ENCODE results near the gene FKBP9. TPM values are rescaled to one million over a fixed set of nuclear protein-coding genes. Genes with fewer than 3 reads are reported as not detected.

FKBP9 gene
- total RNA-seq, 2 donors from 2014 or later: 73.2 to 115 TPM

GRCh38 chr7:33024189-33024757 is 67.0 kb downstream of the FKBP9 start:
- H3K27ac ChIP-seq: peak overlapping the region; percentile 24
- H3K4me1 ChIP-seq: no peaks in the 10 kb centered on the region
- no peaks in the 10 kb centered on the region for H3K27me3 ChIP-seq
- no peaks in the 10 kb centered on the region for H3K9me3 ChIP-seq
- H3K36me3 ChIP-seq: peaks cover 7% of the 10 kb centered on the region
- no peak for DNase-seq
- intact Hi-C loops (cut with DNase I): no loop called here
- TF ChIP-seq CTCF (IDR thresholded peaks at IDR 0.05): no peak
- no peak overlapping the region for H3K9ac ChIP-seq (ENCODE audit: low read depth in 2 of 2, low read length in 2 of 2)
- H3K4me3 ChIP-seq: no peak overlapping the region

- no peak for DNase-seq
- H3K27me3 ChIP-seq: no peaks in the 10 kb centered on the region
- H3K9ac ChIP-seq (ENCODE audit: low read depth in 2 of 2, low read length in 2 of 2): no peak overlapping the region
- no peaks in the 10 kb centered on the region for H3K36me3 ChIP-seq
- TF ChIP-seq CTCF (IDR thresholded peaks at IDR 0.05): no peak
- no peak overlapping the region for H3K27ac ChIP-seq
- intact Hi-C loops (cut with DNase I): no loop called here
- no peak overlapping the region for H3K4me3 ChIP-seq
- peaks cover 3% of the 10 kb centered on the region for H3K4me1 ChIP-seq
- H3K9me3 ChIP-seq: no peaks in the 10 kb centered on the region
These were observed 78.5 kb downstream of the FKBP9 start for GRCh38 chr7:33035776-33036175.

GRCh38 chr7:33038639-33039038 is 81.4 kb downstream of the FKBP9 start:
- H3K4me1 ChIP-seq: peaks cover 8% of the 10 kb centered on the region
- H3K4me3 ChIP-seq: peak overlapping the region; percentile 27
- no peak for DNase-seq
- H3K27me3 ChIP-seq: no peaks in the 10 kb centered on the region
- H3K36me3 ChIP-seq: no peaks in the 10 kb centered on the region
- intact Hi-C loops (cut with DNase I): no loop called here
- TF ChIP-seq CTCF (IDR thresholded peaks at IDR 0.05): no peak
- no peaks in the 10 kb centered on the region for H3K9me3 ChIP-seq
- H3K9ac ChIP-seq (ENCODE audit: low read depth in 2 of 2, low read length in 2 of 2): no peak overlapping the region
- H3K27ac ChIP-seq: peak overlapping the region; percentile 71

GRCh38 chr7:33039257-33039902 is 82.1 kb downstream of the FKBP9 start:
- TF ChIP-seq CTCF (IDR thresholded peaks at IDR 0.05): no peak
- DNase-seq: no peak
- peak overlapping the region; percentile 71 for H3K27ac ChIP-seq
- H3K9me3 ChIP-seq: no peaks in the 10 kb centered on the region
- H3K4me1 ChIP-seq: peaks cover 8% of the 10 kb centered on the region
- H3K4me3 ChIP-seq: peak overlapping the region; percentile 27
- intact Hi-C loops (cut with DNase I): no loop called here
- H3K27me3 ChIP-seq: no peaks in the 10 kb centered on the region
- no peaks in the 10 kb centered on the region for H3K36me3 ChIP-seq
- peak overlapping the region in 1 of 2 donors; percentile 71 for H3K9ac ChIP-seq (ENCODE audit: low read depth in 2 of 2, low read length in 2 of 2)

- Histone ChIP-seq H3K4me1 (peaks cover 10% of the 10 kb centered on the region), H3K9me3 (no peaks in the 10 kb centered on the region), H3K36me3 (no peaks in the 10 kb centered on the region), H3K9ac (ENCODE audit: low read depth in 2 of 2, low read length in 2 of 2) (peak overlapping the region in 1 of 2 donors; percentile 71), H3K4me3 (peak overlapping the region; percentile 27), H3K27me3 (no peaks in the 10 kb centered on the region), H3K27ac (peak overlapping the region; percentile 71)
- intact Hi-C loops (cut with DNase I): no loop called here
- TF ChIP-seq CTCF (IDR thresholded peaks at IDR 0.05): no peak
- no peak for DNase-seq
These were observed 82.7 kb downstream of the FKBP9 start for GRCh38 chr7:33039903-33040292.

Measured in colonic mucosa (tissue), 4 donors.